ENCODE results near the gene VILL. TPM values are rescaled to one million over a fixed set of nuclear protein-coding genes. Genes with fewer than 3 reads are reported as not detected.

VILL gene
- total RNA-seq, 1 donor from 2014 or later = 16.9 TPM

GRCh38 chr3:37995652-37996641 lies 5.4 kb downstream of the VILL start:
- Mint-ChIP-seq H3K4me1 (ENCODE audit: unreplicated experiment) (peaks cover 47% of the 10 kb centered on the region), H3K9me3 (no peaks in the 10 kb centered on the region), H3K4me3 (peak overlapping the region; percentile 29), H3K36me3 (peaks cover 10% of the 10 kb centered on the region), H3K27me3 (no peaks in the 10 kb centered on the region), H3K27ac (peak overlapping the region; percentile 89)
- no peak for TF ChIP-seq CTCF (conservative IDR thresholded peaks at IDR 0.05)
- DNase-seq (ENCODE audit: extremely low spot score, unreplicated experiment) = no peak

- DNase-seq (ENCODE audit: extremely low spot score, unreplicated experiment) = no peak
- H3K27me3 Mint-ChIP-seq = no peaks in the 10 kb centered on the region
- peaks cover 10% of the 10 kb centered on the region for H3K36me3 Mint-ChIP-seq
- H3K4me3 Mint-ChIP-seq = peak overlapping the region; percentile 68
- peak overlapping the region; percentile 89 for H3K27ac Mint-ChIP-seq
- no peaks in the 10 kb centered on the region for H3K9me3 Mint-ChIP-seq
- peaks cover 47% of the 10 kb centered on the region for H3K4me1 Mint-ChIP-seq (ENCODE audit: unreplicated experiment)
- peak; percentile 87 for TF ChIP-seq CTCF (conservative IDR thresholded peaks at IDR 0.05)
Measured at GRCh38 chr3:37996785-37997301, 6.3 kb downstream of the VILL start.

GRCh38 chr3:37997342-37997741 lies 6.8 kb downstream of the VILL start:
- H3K4me1 Mint-ChIP-seq (ENCODE audit: unreplicated experiment) = peaks cover 42% of the 10 kb centered on the region
- no peaks in the 10 kb centered on the region for H3K9me3 Mint-ChIP-seq
- peaks cover 10% of the 10 kb centered on the region for H3K36me3 Mint-ChIP-seq
- no peaks in the 10 kb centered on the region for H3K27me3 Mint-ChIP-seq
- no peak for TF ChIP-seq CTCF (conservative IDR thresholded peaks at IDR 0.05)
- DNase-seq (ENCODE audit: extremely low spot score, unreplicated experiment) = no peak
- H3K4me3 Mint-ChIP-seq = no peak overlapping the region
- no peak overlapping the region for H3K27ac Mint-ChIP-seq

GRCh38 chr3:37997791-37998370 lies 7.3 kb downstream of the VILL start:
- H3K36me3 Mint-ChIP-seq = peaks cover 10% of the 10 kb centered on the region
- H3K27ac Mint-ChIP-seq = peak overlapping the region; percentile 73
- TF ChIP-seq CTCF (conservative IDR thresholded peaks at IDR 0.05) = no peak
- no peak for DNase-seq (ENCODE audit: extremely low spot score, unreplicated experiment)
- peaks cover 37% of the 10 kb centered on the region for H3K4me1 Mint-ChIP-seq (ENCODE audit: unreplicated experiment)
- no peaks in the 10 kb centered on the region for H3K9me3 Mint-ChIP-seq
- no peaks in the 10 kb centered on the region for H3K27me3 Mint-ChIP-seq
- peak overlapping the region; percentile 79 for H3K4me3 Mint-ChIP-seq

- H3K4me3 Mint-ChIP-seq = peak overlapping the region; percentile 72
- H3K4me1 Mint-ChIP-seq (ENCODE audit: unreplicated experiment) = peaks cover 25% of the 10 kb centered on the region
Measured at GRCh38 chr3:37999836-38000235, 9.2 kb downstream of the VILL start.

More at GRCh38 chr3:37999836-38000235, 9.2 kb downstream of the VILL start:
- no peak for DNase-seq (ENCODE audit: extremely low spot score, unreplicated experiment)
- H3K36me3 Mint-ChIP-seq = peaks cover 15% of the 10 kb centered on the region
- TF ChIP-seq CTCF (conservative IDR thresholded peaks at IDR 0.05) = no peak
- H3K27me3 Mint-ChIP-seq = no peaks in the 10 kb centered on the region
- H3K27ac Mint-ChIP-seq = peak overlapping the region; percentile 12
- no peaks in the 10 kb centered on the region for H3K9me3 Mint-ChIP-seq

Measured in type B pancreatic cell (in vitro differentiated cells).